ENCODE results near the gene TIGD1.

- TF ChIP-seq POLR2AphosphoS5 (IDR thresholded peaks at IDR 0.05; ENCODE audit: low read depth, low read length): no peak
- no peak for TF ChIP-seq POLR2A (IDR thresholded peaks at IDR 0.05; ENCODE audit: low read depth, low read length)
Observed at GRCh38 chr2:232537499-232537898, 12.9 kb downstream of the TIGD1 start.
